B cell (primary cell): ENCODE data around the gene KIF25. TPM values are rescaled to one million over a fixed set of nuclear protein-coding genes. Genes with fewer than 3 reads are reported as not detected.

ENCODE experiments used
- ATAC-seq: fragments of 200-7000 bp; cut with Tn5 transposase; one replicate; pipeline ENCODE4 v1.10.0; 2021; ENCODE audit warnings: low read depth, mild to moderate bottlenecking, moderate number of reproducible peaks, moderate library complexity
- CTCF ChIA-PET: fragments of 350-600 bp; sonication (Branson Sonifier 250); formaldehyde crosslinking; loops from one replicate; lab custom pipeline; 2021; ENCODE audit warnings: antibody characterized with exemption, inconsistent platforms; lab: Charles Lee
- POLR2A ChIA-PET: fragments of 350-600 bp; sonication (Branson Sonifier 250); formaldehyde crosslinking; loops from one replicate; lab custom pipeline; 2021; ENCODE audit warnings: antibody characterized with exemption; lab: Charles Lee
- DNase-seq: peaks from one replicate; pipeline ENCODE4 v3.0.0; 2013
- H2AFZ ChIP-seq: 2 replicates; pipeline ENCODE4 v1.6.1; 2012; ENCODE audit warnings: mild to moderate bottlenecking, low read depth, low read length; ENCODE audit not compliant: insufficient read depth, poor library complexity, severe bottlenecking
- H3K27ac ChIP-seq, 2 donors: 1 replicate in 1 of 2; 2 replicates in 1 of 2; pipeline ENCODE4 v1.5.1; 2012 to 2013; ENCODE audit warnings: low read length in 2 of 2, mild to moderate bottlenecking in 2 of 2, moderate library complexity in 1 of 2
- H3K27me3 ChIP-seq, 4 experiments: fragments of 200-600 bp in 1 of 4; sonication (generic) in 1 of 4; replicated peaks in 1 of 4; 1 replicate in 2 of 4; 2 replicates in 2 of 4; pipeline versions ENCODE4 v1.6.1 to v1.7.0; 2013 to 2016; ENCODE audit warnings: low read length in 3 of 4, mild to moderate bottlenecking in 2 of 4, mixed read lengths in 1 of 4, moderate library complexity in 1 of 4; ENCODE audit not compliant: insufficient read depth in 4 of 4, control insufficient read depth in 3 of 4; ENCODE audit errors: control extremely low read depth in 1 of 4
- H3K36me3 ChIP-seq, 2 experiments: replicated peaks in 1 of 2; 1 replicate in 1 of 2; 2 replicates in 1 of 2; pipeline versions ENCODE4 v1.6.1 to v1.7.1; 2013; ENCODE audit warnings: low read length in 1 of 2; ENCODE audit not compliant: insufficient read depth in 2 of 2, control insufficient read depth in 1 of 2; ENCODE audit errors: control extremely low read depth in 1 of 2, extremely low read depth in 1 of 2
- H3K4me1 ChIP-seq, 2 donors: fragments of 200-600 bp in 1 of 2; sonication (generic) in 1 of 2; 1 replicate in 1 of 2; 2 replicates in 1 of 2; pipeline versions ENCODE4 v1.5.1 to v1.6.1; 2013 to 2017; ENCODE audit warnings: low read length in 2 of 2; ENCODE audit not compliant: control insufficient read depth in 2 of 2, insufficient read depth in 2 of 2
- H3K4me2 ChIP-seq: replicated peaks from 2 replicates; pipeline ENCODE3; 2012; ENCODE audit warnings: mild to moderate bottlenecking, low read depth, low read length; ENCODE audit not compliant: poor library complexity, severe bottlenecking
- H3K4me3 ChIP-seq, 5 experiments: fragments of 200-600 bp in 1 of 5; sonication (generic) in 1 of 5; 1 replicate in 3 of 5; 2 replicates in 2 of 5; pipeline versions ENCODE4 v1.5.1 to v1.7.0; 2011 to 2016; ENCODE audit warnings: low read length in 4 of 5, mild to moderate bottlenecking in 4 of 5, low read depth in 2 of 5, control low read depth in 1 of 5, moderate library complexity in 1 of 5; ENCODE audit not compliant: insufficient read depth in 1 of 5; ENCODE audit errors: control extremely low read depth in 1 of 5, extremely low read depth in 1 of 5
- H3K79me2 ChIP-seq: fragments of 200-600 bp; sonication (generic); one replicate; pipeline ENCODE4 v1.6.0; 2016; ENCODE audit warnings: low read length; ENCODE audit not compliant: control insufficient read depth, insufficient read depth
- H3K9ac ChIP-seq: fragments of 200-600 bp; sonication (generic); 2 replicates; pipeline ENCODE4 v1.6.1; 2017; ENCODE audit warnings: mild to moderate bottlenecking, low read length, moderate library complexity
- H3K9me3 ChIP-seq, 3 donors: one replicate each; pipeline versions ENCODE4 v1.6.1 to v1.7.1; 2013; ENCODE audit warnings: low read length in 2 of 3; ENCODE audit not compliant: control insufficient read depth in 2 of 3, insufficient read depth in 1 of 3; ENCODE audit errors: control extremely low read depth in 1 of 3
- H4K20me1 ChIP-seq: 2 replicates; pipeline ENCODE4 v1.6.0; 2012; ENCODE audit warnings: mild to moderate bottlenecking, low read length; ENCODE audit not compliant: insufficient read depth, control insufficient read depth, poor library complexity, severe bottlenecking
- H3K27ac Mint-ChIP-seq: one replicate; pipeline ENCODE4 v1.8.0; 2021; ENCODE audit warnings: mixed read lengths
- H3K27me3 Mint-ChIP-seq: one replicate; pipeline ENCODE4 v1.8.0; 2021; ENCODE audit warnings: mixed read lengths
- H3K4me1 Mint-ChIP-seq: one replicate; pipeline ENCODE4 v1.8.0; 2021; ENCODE audit warnings: mixed read lengths
- H3K4me3 Mint-ChIP-seq: one replicate; pipeline ENCODE4 v1.8.0; 2021; ENCODE audit warnings: mixed read lengths
- H3K9me3 Mint-ChIP-seq: one replicate; pipeline ENCODE4 v1.8.0; 2022; ENCODE audit warnings: mixed read lengths; ENCODE audit not compliant: insufficient read depth
- CTCF ChIP-seq: fragments of 200-600 bp; IDR thresholded peaks from one replicate; pipeline ENCODE4 v1.8.0; 2022; ENCODE audit warnings: antibody characterized with exemption, mild to moderate bottlenecking
- EZH2 ChIP-seq: IDR thresholded peaks from 2 replicates; pipeline ENCODE4 v1.6.1; 2012; ENCODE audit warnings: borderline replicate concordance, low read depth, mild to moderate bottlenecking, moderate library complexity, low read length; ENCODE audit not compliant: insufficient read depth, poor library complexity, severe bottlenecking
- WGBS: methylation state at CpG from one replicate; pipeline ENCODE4 v1.1.5; 2013; ENCODE audit warnings: missing lambda C conversion rate; ENCODE audit not compliant: insufficient coverage; 5-methylcytosine and 5-hydroxymethylcytosine counted together
- intact Hi-C: fragments of 100-400 bp; cut with micrococcal nuclease; formaldehyde crosslinking; loops from one replicate; pipeline ENCODE4 v1.10.0; 2022
- polyA plus RNA-seq: library from polyadenylated mRNA; depleted of rRNA; stranded (reverse); fragments of >200 nt; gene quantifications from 2 replicates; pipeline ENCODE4 v1.2.3, GENCODE V29; 2012
- total RNA-seq, 2 donors: library from RNA; stranded (reverse); fragments of 120-200 nt in 1 of 2; gene quantifications; 1 replicate in 1 of 2; 2 replicates in 1 of 2; pipeline versions ENCODE4 v1.2.3 to v1.2.4, GENCODE V29; 2013 to 2022

Gene KIF25
- total and polyA plus RNA-seq, 2 donors (not counting 1 experiment from before 2014, with no cell fraction given), result not detected

- Mint-ChIP-seq H3K27me3 (no peaks in the 10 kb centered on the region), H3K27ac (no peak overlapping the region), H3K4me3 (no peak overlapping the region), H3K4me1 (no peaks in the 10 kb centered on the region), H3K9me3 (no peaks in the 10 kb centered on the region)
- ChIA-PET POLR2A (no interaction called here), CTCF (no interaction called here)
- H4K20me1 ChIP-seq, result no peaks in the 10 kb centered on the region
- no peak overlapping the region for H3K27ac ChIP-seq
- H2AFZ ChIP-seq, result no peak overlapping the region
- H3K27me3 ChIP-seq, result no peaks in the 10 kb centered on the region
- TF ChIP-seq EZH2, result no peak
- TF ChIP-seq CTCF, result no peak
- H3K79me2 ChIP-seq, result no peaks in the 10 kb centered on the region
- no peak overlapping the region for H3K4me2 ChIP-seq
- no peaks in the 10 kb centered on the region for H3K4me1 ChIP-seq
- H3K4me3 ChIP-seq, result no peak overlapping the region
- peaks cover 0 to 11% (median 0%) of the 10 kb centered on the region in 3 donors for H3K9me3 ChIP-seq
- 94% methylated on average over 25 of the region's 26 CpGs for WGBS
- no peak overlapping the region for H3K9ac ChIP-seq
- no peak for ATAC-seq
- no peaks in the 10 kb centered on the region for H3K36me3 ChIP-seq
- intact Hi-C loops, result no loop called here
- no peak for DNase-seq
Observed at GRCh38 chr6:168052291-168052891, 54.9 kb downstream of the KIF25 start.

- Mint-ChIP-seq H3K4me1 (no peaks in the 10 kb centered on the region), H3K4me3 (no peak overlapping the region), H3K9me3 (no peaks in the 10 kb centered on the region), H3K27ac (no peak overlapping the region), H3K27me3 (no peaks in the 10 kb centered on the region)
- DNase-seq (no peak), ATAC-seq (no peak)
- intact Hi-C loops, result no loop called here
- Histone ChIP-seq H3K36me3 (no peaks in the 10 kb centered on the region), H2AFZ (no peak overlapping the region), H3K4me1 (no peaks in the 10 kb centered on the region), H3K4me3 (no peak overlapping the region), H3K27me3 (no peaks in the 10 kb centered on the region), H3K79me2 (no peaks in the 10 kb centered on the region), H3K27ac (no peak overlapping the region), H3K9me3 (peaks cover 0 to 11% (median 0%) of the 10 kb centered on the region in 3 donors), H4K20me1 (no peaks in the 10 kb centered on the region), H3K9ac (no peak overlapping the region), H3K4me2 (no peak overlapping the region)
- TF ChIP-seq EZH2, result no peak
- TF ChIP-seq CTCF, result no peak
- ChIA-PET POLR2A (no interaction called here), CTCF (no interaction called here)
- WGBS, result 88% methylated on average over 36 of the region's 38 CpGs
Observed at GRCh38 chr6:168053086-168053956, 55.9 kb downstream of the KIF25 start.
